Breast epithelium (tissue), 3 donors: ENCODE measurements around the gene MICALL1.

Experiments used
- CTCF ChIP-seq, 3 donors: fragments of 450-650 bp; IDR thresholded peaks; one replicate each; pipeline ENCODE4 v1.5.1; 2016 to 2017; ENCODE audit warnings: antibody characterized with exemption in 3 of 3, mild to moderate bottlenecking in 3 of 3, moderate library complexity in 3 of 3
- POLR2A ChIP-seq: fragments of 450-650 bp; IDR thresholded peaks from one replicate; pipeline ENCODE4 v1.6.1; 2016; ENCODE audit warnings: antibody characterized with exemption, mild to moderate bottlenecking, moderate library complexity
- POLR2AphosphoS5 ChIP-seq, 3 donors: sonication (generic); formaldehyde crosslinking; IDR thresholded peaks; one replicate each; pipeline ENCODE4 v1.6.1; 2017; ENCODE audit warnings: antibody characterized with exemption in 3 of 3

GRCh38 chr22:37943825-37944198 lies 37.7 kb downstream of the MICALL1 start:
- TF ChIP-seq POLR2A (no peak), CTCF (IDR thresholded peaks at IDR 0.05) (no peak), POLR2AphosphoS5 (IDR thresholded peaks at IDR 0.05) (no peak)
